ENCODE results near the gene KIAA0753.

The KIAA0753 gene

GRCh38 chr17:6541886-6542285, 98.6 kb downstream of the KIAA0753 start:
- no peaks in the 10 kb centered on the region for H3K4me1 ChIP-seq (ENCODE audit: insufficient read depth, poor library complexity, severe bottlenecking)
- H3K36me3 ChIP-seq (ENCODE audit: low read depth), result no peaks in the 10 kb centered on the region
- no peaks in the 10 kb centered on the region for H3K27me3 ChIP-seq (ENCODE audit: insufficient read depth, poor library complexity, severe bottlenecking)
- no peaks in the 10 kb centered on the region for H3K9me3 ChIP-seq (ENCODE audit: severe bottlenecking)
- H3K4me3 ChIP-seq (ENCODE audit: severe bottlenecking), result no peak overlapping the region
- ATAC-seq (ENCODE audit: low read depth), result no peak
- H3K27ac ChIP-seq (ENCODE audit: poor library complexity, severe bottlenecking), result no peak overlapping the region
- TF ChIP-seq, protein P1, sequence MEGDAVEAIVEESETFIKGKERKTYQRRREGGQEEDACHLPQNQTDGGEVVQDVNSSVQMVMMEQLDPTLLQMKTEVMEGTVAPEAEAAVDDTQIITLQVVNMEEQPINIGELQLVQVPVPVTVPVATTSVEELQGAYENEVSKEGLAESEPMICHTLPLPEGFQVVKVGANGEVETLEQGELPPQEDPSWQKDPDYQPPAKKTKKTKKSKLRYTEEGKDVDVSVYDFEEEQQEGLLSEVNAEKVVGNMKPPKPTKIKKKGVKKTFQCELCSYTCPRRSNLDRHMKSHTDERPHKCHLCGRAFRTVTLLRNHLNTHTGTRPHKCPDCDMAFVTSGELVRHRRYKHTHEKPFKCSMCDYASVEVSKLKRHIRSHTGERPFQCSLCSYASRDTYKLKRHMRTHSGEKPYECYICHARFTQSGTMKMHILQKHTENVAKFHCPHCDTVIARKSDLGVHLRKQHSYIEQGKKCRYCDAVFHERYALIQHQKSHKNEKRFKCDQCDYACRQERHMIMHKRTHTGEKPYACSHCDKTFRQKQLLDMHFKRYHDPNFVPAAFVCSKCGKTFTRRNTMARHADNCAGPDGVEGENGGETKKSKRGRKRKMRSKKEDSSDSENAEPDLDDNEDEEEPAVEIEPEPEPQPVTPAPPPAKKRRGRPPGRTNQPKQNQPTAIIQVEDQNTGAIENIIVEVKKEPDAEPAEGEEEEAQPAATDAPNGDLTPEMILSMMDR (IDR thresholded peaks at IDR 0.05; ENCODE audit: poor library complexity, severe bottlenecking), result no peak
- DNase-seq (ENCODE audit: low spot score), result no peak

GRCh38 chr17:6539871-6540270, 100.6 kb downstream of the KIAA0753 start:
- no peak for DNase-seq (ENCODE audit: low spot score)
- H3K4me1 ChIP-seq (ENCODE audit: insufficient read depth, poor library complexity, severe bottlenecking), result no peaks in the 10 kb centered on the region
- H3K36me3 ChIP-seq (ENCODE audit: low read depth), result no peaks in the 10 kb centered on the region
- ATAC-seq (ENCODE audit: low read depth), result no peak
- no peak overlapping the region for H3K27ac ChIP-seq (ENCODE audit: poor library complexity, severe bottlenecking)
- TF ChIP-seq, protein P1 (IDR thresholded peaks at IDR 0.05; ENCODE audit: poor library complexity, severe bottlenecking), result no peak
- H3K4me3 ChIP-seq (ENCODE audit: severe bottlenecking), result no peak overlapping the region
- no peaks in the 10 kb centered on the region for H3K27me3 ChIP-seq (ENCODE audit: insufficient read depth, poor library complexity, severe bottlenecking)
- H3K9me3 ChIP-seq (ENCODE audit: severe bottlenecking), result no peaks in the 10 kb centered on the region

DNA sequence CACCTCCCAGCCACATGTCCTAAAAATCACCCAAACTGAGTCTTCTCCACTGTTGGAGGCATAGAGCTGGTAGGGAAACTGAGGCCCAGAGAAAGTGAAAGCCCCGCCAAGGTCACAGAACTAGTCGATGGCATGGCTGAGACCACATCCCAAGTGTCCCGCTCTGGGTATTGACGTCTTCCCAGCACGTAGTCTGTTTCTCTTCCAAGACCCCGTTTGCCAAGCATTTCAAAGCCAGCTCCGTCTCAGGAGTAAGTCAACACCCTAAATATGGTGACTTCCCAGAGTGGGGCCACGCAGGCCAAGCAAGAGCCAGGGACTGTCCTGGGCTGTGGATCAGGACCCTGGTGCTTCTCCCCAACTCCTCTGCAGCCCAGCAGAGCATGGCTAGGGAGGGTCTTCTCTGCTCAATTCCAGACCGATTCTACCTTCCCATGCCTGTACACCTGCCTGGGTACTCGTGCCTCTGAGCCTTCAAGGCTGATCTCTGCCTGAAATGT, 103.9 kb downstream of the KIAA0753 start:
- H3K27me3 ChIP-seq (ENCODE audit: insufficient read depth, poor library complexity, severe bottlenecking), result no peaks in the 10 kb centered on the region
- H3K4me1 ChIP-seq (ENCODE audit: insufficient read depth, poor library complexity, severe bottlenecking), result no peaks in the 10 kb centered on the region
- H3K36me3 ChIP-seq (ENCODE audit: low read depth), result no peaks in the 10 kb centered on the region
- no peaks in the 10 kb centered on the region for H3K9me3 ChIP-seq (ENCODE audit: severe bottlenecking)
- no peak overlapping the region for H3K4me3 ChIP-seq (ENCODE audit: severe bottlenecking)
- no peak overlapping the region for H3K27ac ChIP-seq (ENCODE audit: poor library complexity, severe bottlenecking)
- TF ChIP-seq, protein P1 (IDR thresholded peaks at IDR 0.05; ENCODE audit: poor library complexity, severe bottlenecking), result no peak
- ATAC-seq (ENCODE audit: low read depth), result no peak
- DNase-seq (ENCODE audit: low spot score), result no peak

DNA sequence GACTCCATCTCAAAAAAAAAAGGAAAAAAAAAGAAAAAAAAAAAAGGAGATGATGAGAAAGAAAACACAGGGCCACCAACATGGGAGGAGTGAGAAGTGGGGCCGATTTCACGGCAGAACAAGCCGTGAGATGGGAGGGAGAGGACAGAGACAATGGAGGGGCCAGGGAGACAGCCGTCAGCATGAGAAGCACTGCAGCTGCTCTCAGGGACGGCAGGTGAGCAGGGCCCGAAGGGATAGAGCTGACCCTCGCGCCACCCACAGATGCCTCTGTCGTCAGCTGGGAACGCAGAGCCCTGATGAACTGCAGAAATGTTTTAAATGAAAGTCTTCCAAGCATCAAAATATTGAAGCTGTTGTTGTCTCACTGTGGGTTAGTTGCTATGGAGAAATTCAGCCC, 104.5 kb downstream of the KIAA0753 start:
- H3K36me3 ChIP-seq (ENCODE audit: low read depth), result no peaks in the 10 kb centered on the region
- H3K27me3 ChIP-seq (ENCODE audit: insufficient read depth, poor library complexity, severe bottlenecking), result no peaks in the 10 kb centered on the region
- H3K9me3 ChIP-seq (ENCODE audit: severe bottlenecking), result no peaks in the 10 kb centered on the region
- TF ChIP-seq, protein P1 (IDR thresholded peaks at IDR 0.05; ENCODE audit: poor library complexity, severe bottlenecking), result no peak
- ATAC-seq (ENCODE audit: low read depth) (no peak), DNase-seq (ENCODE audit: low spot score) (no peak)
- H3K27ac ChIP-seq (ENCODE audit: poor library complexity, severe bottlenecking), result no peak overlapping the region
- H3K4me3 ChIP-seq (ENCODE audit: severe bottlenecking), result no peak overlapping the region
- no peaks in the 10 kb centered on the region for H3K4me1 ChIP-seq (ENCODE audit: insufficient read depth, poor library complexity, severe bottlenecking)

- TF ChIP-seq, protein P1 (IDR thresholded peaks at IDR 0.05; ENCODE audit: poor library complexity, severe bottlenecking), result no peak
- ATAC-seq (ENCODE audit: low read depth), result no peak
- no peak overlapping the region for H3K4me3 ChIP-seq (ENCODE audit: severe bottlenecking)
- H3K4me1 ChIP-seq (ENCODE audit: insufficient read depth, poor library complexity, severe bottlenecking), result no peaks in the 10 kb centered on the region
- no peaks in the 10 kb centered on the region for H3K36me3 ChIP-seq (ENCODE audit: low read depth)
- no peaks in the 10 kb centered on the region for H3K9me3 ChIP-seq (ENCODE audit: severe bottlenecking)
- H3K27ac ChIP-seq (ENCODE audit: poor library complexity, severe bottlenecking), result no peak overlapping the region
- no peaks in the 10 kb centered on the region for H3K27me3 ChIP-seq (ENCODE audit: insufficient read depth, poor library complexity, severe bottlenecking)
- DNase-seq (ENCODE audit: low spot score), result no peak
These were observed 105.5 kb downstream of the KIAA0753 start for GRCh38 chr17:6534846-6535514.
